ENCODE measurements around the gene SKA3. TPM values are rescaled to one million over a fixed set of nuclear protein-coding genes. Genes with fewer than 3 reads are reported as not detected.

Gene SKA3
- total RNA-seq, 1 experiment from 2014 or later, result 16.4 TPM

Other genes starting within 250 kb of the SKA3 start
- 28.7 and 32.3 TPM in 2 replicates for gene LATS2, start 115.0 kb downstream of the SKA3 start, total RNA-seq (2022)
- gene SAP18, start 36.4 kb downstream of the SKA3 start, total RNA-seq (2022), result 213 and 262 TPM in 2 replicates
- 16.8 and 20.8 TPM in 2 replicates for gene MRPL57, start 106 bp upstream of the SKA3 start, total RNA-seq (2022)